ENCODE data around the gene FLYWCH1. TPM values are rescaled to one million over a fixed set of nuclear protein-coding genes. Genes with fewer than 3 reads are reported as not detected.

Gene FLYWCH1
- total RNA-seq, 1 experiment from 2014 or later = 32.6 TPM

DNA sequence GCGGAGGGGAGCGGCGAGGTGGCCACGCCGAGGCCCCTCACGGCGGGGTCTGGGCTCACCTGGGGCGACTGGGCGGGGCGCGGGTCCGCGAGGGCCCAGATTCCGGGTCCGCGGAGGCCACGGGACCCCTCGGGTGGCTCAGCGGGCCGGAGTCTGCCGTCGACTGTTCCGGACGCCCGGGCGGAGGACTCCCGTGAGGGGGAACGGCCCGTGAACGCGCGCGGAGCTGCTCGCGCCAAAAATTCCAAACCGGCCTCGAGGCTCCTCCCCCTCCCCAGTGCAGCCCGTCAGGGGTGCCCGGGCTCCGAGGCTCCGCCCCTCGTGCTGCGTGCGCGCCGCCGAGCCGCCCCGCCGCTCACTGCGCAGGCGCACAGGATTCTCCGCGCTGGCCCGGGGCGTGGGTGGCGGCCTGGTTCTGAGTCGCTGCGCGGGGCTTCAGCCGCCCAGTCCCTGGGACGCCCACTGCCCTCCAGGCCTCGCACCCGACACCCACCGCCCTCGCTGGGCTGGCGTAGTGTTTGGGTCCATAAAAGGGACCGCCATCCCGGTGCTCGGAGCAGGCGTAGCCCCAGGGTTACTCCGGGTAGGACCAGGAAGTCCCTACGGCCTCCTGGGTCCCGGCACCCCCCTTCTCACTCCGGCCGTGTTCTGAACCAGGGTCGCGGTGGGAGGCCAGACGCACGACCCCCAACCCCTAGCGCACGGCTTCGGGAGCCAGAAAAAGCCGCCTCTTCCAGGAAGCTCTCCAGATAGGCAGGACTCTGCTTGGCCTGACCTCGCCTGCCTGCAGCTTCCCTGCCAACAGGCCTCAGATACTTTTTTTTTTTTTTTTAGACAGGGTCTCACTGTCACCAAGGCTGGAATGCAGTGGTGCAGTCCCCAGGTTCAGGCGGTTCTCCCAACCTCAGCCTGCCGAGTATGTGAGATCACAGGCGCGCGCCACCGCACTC, 68.8 kb downstream of the FLYWCH1 start, which contains the start of gene PKMYT1 (continued):
- TF ChIP-seq, protein P1, sequence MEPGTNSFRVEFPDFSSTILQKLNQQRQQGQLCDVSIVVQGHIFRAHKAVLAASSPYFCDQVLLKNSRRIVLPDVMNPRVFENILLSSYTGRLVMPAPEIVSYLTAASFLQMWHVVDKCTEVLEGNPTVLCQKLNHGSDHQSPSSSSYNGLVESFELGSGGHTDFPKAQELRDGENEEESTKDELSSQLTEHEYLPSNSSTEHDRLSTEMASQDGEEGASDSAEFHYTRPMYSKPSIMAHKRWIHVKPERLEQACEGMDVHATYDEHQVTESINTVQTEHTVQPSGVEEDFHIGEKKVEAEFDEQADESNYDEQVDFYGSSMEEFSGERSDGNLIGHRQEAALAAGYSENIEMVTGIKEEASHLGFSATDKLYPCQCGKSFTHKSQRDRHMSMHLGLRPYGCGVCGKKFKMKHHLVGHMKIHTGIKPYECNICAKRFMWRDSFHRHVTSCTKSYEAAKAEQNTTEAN (CRISPR knock-in tag; IDR thresholded peaks at IDR 0.05) = 0 out of 2 replicates have a peak, but pooled peaks have one; percentile 6
- peak; percentile 12 for TF ChIP-seq FOXK1 (CRISPR knock-in tag; IDR thresholded peaks at IDR 0.05)
- TF ChIP-seq FOXP1 (CRISPR knock-in tag; IDR thresholded peaks at IDR 0.05; ENCODE audit: borderline replicate concordance) = peak; percentile 37; the same call in 1 of the 2 replicates
- TF ChIP-seq ETV6 (CRISPR knock-in tag; IDR thresholded peaks at IDR 0.05) = peak; percentile 80; the same call in 1 of the 2 replicates
- TF ChIP-seq, protein P2, sequence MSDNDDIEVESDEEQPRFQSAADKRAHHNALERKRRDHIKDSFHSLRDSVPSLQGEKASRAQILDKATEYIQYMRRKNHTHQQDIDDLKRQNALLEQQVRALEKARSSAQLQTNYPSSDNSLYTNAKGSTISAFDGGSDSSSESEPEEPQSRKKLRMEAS (CRISPR knock-in tag; IDR thresholded peaks at IDR 0.05) = peak; percentile 46
- no peak for TF ChIP-seq NFE2L1 (CRISPR knock-in tag; IDR thresholded peaks at IDR 0.05)
- TF ChIP-seq, protein P3, sequence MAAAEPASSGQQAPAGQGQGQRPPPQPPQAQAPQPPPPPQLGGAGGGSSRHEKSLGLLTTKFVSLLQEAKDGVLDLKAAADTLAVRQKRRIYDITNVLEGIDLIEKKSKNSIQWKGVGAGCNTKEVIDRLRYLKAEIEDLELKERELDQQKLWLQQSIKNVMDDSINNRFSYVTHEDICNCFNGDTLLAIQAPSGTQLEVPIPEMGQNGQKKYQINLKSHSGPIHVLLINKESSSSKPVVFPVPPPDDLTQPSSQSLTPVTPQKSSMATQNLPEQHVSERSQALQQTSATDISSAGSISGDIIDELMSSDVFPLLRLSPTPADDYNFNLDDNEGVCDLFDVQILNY (CRISPR knock-in tag; IDR thresholded peaks at IDR 0.05) = peak; percentile 56
- peak; percentile 38; the same call in 1 of the 2 replicates for TF ChIP-seq ESRRA (CRISPR knock-in tag; IDR thresholded peaks at IDR 0.05; ENCODE audit: borderline replicate concordance)

DNA sequence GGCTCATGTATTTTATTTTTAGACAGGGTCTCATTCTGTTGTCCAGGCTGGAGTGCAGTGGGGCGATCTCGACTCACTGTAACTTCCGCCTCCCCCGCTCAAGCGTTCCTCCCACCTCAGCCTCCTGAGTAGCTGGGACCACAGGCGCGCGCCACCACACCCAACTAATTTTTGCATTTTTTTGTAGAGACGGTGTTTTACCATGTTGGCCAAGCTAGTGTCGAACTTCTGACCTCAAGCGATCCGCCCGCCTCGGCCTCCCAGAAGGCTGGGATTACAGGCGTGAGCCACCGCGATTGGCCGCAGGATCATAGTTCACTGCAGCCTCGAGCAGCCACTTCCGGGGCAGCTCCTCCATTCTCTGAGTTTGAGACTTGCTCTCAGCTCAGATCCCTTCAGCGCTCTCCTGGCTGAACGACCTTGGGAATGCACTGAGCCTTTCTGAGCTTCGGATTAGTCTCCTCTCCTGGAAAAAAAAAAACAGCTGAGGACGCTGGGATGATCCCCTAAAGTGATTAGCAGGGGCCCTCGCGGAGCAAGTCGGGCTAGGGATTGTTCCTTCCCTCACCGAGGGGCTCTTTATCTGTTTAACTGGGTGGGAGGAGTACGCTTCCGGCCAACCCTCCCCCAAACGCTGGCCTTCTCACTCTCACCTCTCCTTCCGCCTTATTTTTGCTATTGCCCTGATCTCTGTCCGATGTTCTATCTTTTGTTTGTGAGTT, 69.6 kb downstream of the FLYWCH1 start:
- Mint-ChIP-seq H3K36me3 (no peaks in the 10 kb centered on the region), H3K4me3 (peak overlapping the region; percentile 79), H3K9me3 (no peaks in the 10 kb centered on the region), H3K4me1 (peaks cover 24% of the 10 kb centered on the region), H3K27me3 (ENCODE audit: low read depth) (peaks cover 6% of the 10 kb centered on the region; the same call in 1 of the 2 replicates), H3K27ac (peak overlapping the region; percentile 91)
- no peak for DNase-seq (ENCODE audit: low spot score)
- ATAC-seq = peak; percentile 10
- CTCF ChIA-PET = interaction anchor here (0.5 to 3.9 kb wide), 17 partner anchors 9 to 618 kb away, joined by 3 to 46 read pairs (median 4); partner anchors contain the start of genes KREMEN2 and TNFRSF12A
- POLR2A ChIA-PET = interaction anchor here (0.7 to 2.8 kb wide), 8 partner anchors 9 to 46 kb away, joined by 3 to 11 read pairs (median 5); partner anchors contain the start of gene PAQR4
- TF ChIP-seq SP1 (CRISPR knock-in tag; conservative IDR thresholded peaks at IDR 0.05) (no peak), ELF4 (CRISPR knock-in tag; IDR thresholded peaks at IDR 0.05; ENCODE audit: low read depth) (no peak), ZNF219 (CRISPR knock-in tag; IDR thresholded peaks at IDR 0.05; ENCODE audit: borderline replicate concordance) (no peak), NR2C2 (CRISPR knock-in tag; IDR thresholded peaks at IDR 0.05) (no peak), SMAD3 (CRISPR knock-in tag; IDR thresholded peaks at IDR 0.05; ENCODE audit: borderline replicate concordance) (no peak), ETV6 (CRISPR knock-in tag; IDR thresholded peaks at IDR 0.05) (no peak), ZNF138 (CRISPR knock-in tag; conservative IDR thresholded peaks at IDR 0.05) (no peak), ZNF232 (CRISPR knock-in tag; IDR thresholded peaks at IDR 0.05) (no peak), JUN (CRISPR knock-in tag; IDR thresholded peaks at IDR 0.05) (no peak), CREB1 (CRISPR knock-in tag; IDR thresholded peaks at IDR 0.05) (no peak)
- TF ChIP-seq, protein P4, sequence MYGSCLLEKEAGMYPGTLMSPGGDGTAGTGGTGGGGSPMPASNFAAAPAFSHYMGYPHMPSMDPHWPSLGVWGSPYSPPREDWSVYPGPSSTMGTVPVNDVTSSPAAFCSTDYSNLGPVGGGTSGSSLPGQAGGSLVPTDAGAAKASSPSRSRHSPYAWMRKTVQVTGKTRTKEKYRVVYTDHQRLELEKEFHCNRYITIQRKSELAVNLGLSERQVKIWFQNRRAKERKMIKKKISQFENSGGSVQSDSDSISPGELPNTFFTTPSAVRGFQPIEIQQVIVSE (CRISPR knock-in tag; IDR thresholded peaks at IDR 0.05; ENCODE audit: borderline replicate concordance) = no peak
- TF ChIP-seq, protein P1 (CRISPR knock-in tag; IDR thresholded peaks at IDR 0.05) = no peak
- TF ChIP-seq, protein P5, sequence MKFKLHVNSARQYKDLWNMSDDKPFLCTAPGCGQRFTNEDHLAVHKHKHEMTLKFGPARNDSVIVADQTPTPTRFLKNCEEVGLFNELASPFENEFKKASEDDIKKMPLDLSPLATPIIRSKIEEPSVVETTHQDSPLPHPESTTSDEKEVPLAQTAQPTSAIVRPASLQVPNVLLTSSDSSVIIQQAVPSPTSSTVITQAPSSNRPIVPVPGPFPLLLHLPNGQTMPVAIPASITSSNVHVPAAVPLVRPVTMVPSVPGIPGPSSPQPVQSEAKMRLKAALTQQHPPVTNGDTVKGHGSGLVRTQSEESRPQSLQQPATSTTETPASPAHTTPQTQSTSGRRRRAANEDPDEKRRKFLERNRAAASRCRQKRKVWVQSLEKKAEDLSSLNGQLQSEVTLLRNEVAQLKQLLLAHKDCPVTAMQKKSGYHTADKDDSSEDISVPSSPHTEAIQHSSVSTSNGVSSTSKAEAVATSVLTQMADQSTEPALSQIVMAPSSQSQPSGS (CRISPR knock-in tag; IDR thresholded peaks at IDR 0.05; ENCODE audit: borderline replicate concordance, low read depth) = no peak
- TF ChIP-seq, protein P6, sequence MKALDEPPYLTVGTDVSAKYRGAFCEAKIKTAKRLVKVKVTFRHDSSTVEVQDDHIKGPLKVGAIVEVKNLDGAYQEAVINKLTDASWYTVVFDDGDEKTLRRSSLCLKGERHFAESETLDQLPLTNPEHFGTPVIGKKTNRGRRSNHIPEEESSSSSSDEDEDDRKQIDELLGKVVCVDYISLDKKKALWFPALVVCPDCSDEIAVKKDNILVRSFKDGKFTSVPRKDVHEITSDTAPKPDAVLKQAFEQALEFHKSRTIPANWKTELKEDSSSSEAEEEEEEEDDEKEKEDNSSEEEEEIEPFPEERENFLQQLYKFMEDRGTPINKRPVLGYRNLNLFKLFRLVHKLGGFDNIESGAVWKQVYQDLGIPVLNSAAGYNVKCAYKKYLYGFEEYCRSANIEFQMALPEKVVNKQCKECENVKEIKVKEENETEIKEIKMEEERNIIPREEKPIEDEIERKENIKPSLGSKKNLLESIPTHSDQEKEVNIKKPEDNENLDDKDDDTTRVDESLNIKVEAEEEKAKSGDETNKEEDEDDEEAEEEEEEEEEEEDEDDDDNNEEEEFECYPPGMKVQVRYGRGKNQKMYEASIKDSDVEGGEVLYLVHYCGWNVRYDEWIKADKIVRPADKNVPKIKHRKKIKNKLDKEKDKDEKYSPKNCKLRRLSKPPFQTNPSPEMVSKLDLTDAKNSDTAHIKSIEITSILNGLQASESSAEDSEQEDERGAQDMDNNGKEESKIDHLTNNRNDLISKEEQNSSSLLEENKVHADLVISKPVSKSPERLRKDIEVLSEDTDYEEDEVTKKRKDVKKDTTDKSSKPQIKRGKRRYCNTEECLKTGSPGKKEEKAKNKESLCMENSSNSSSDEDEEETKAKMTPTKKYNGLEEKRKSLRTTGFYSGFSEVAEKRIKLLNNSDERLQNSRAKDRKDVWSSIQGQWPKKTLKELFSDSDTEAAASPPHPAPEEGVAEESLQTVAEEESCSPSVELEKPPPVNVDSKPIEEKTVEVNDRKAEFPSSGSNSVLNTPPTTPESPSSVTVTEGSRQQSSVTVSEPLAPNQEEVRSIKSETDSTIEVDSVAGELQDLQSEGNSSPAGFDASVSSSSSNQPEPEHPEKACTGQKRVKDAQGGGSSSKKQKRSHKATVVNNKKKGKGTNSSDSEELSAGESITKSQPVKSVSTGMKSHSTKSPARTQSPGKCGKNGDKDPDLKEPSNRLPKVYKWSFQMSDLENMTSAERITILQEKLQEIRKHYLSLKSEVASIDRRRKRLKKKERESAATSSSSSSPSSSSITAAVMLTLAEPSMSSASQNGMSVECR (CRISPR knock-in tag; IDR thresholded peaks at IDR 0.05; ENCODE audit: borderline replicate concordance) = no peak

Measured in WTC11 (cell line).